GM20000 (cell line): ENCODE data around the gene DYNLT3.

Experiments
- DNase-seq: peaks from one replicate; pipeline ENCODE4 v3.0.0; 2012; ENCODE audit warnings: low spot score
- TF ChIP-seq, protein P1 (sequence below): IDR thresholded peaks from 2 replicates; pipeline ENCODE4 v1.5.1; 2012; ENCODE audit warnings: mild to moderate bottlenecking, control low read depth; ENCODE audit errors: extremely low read depth, missing control alignments

The DYNLT3 gene

DNA sequence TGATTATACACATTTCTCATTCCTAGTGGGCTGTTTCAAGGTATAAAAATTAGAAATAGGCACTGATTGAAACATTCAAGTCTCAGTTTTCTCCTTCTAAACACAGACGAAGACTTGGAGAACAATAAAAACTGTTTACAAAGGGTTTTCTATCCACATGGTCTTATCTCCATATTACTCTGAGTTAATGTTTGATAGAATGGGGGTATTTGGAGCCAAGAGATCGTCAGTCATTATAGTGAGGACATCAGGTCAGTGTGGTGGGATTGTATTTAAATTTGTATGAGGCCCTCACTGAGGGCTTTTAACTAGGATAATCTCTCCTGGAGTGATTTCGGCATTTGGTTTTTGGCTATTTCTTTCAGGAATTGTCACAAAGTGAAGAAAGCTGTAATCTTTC lies 16.4 kb upstream of the DYNLT3 start:
- DNase-seq, result no peak
- TF ChIP-seq, protein P1, sequence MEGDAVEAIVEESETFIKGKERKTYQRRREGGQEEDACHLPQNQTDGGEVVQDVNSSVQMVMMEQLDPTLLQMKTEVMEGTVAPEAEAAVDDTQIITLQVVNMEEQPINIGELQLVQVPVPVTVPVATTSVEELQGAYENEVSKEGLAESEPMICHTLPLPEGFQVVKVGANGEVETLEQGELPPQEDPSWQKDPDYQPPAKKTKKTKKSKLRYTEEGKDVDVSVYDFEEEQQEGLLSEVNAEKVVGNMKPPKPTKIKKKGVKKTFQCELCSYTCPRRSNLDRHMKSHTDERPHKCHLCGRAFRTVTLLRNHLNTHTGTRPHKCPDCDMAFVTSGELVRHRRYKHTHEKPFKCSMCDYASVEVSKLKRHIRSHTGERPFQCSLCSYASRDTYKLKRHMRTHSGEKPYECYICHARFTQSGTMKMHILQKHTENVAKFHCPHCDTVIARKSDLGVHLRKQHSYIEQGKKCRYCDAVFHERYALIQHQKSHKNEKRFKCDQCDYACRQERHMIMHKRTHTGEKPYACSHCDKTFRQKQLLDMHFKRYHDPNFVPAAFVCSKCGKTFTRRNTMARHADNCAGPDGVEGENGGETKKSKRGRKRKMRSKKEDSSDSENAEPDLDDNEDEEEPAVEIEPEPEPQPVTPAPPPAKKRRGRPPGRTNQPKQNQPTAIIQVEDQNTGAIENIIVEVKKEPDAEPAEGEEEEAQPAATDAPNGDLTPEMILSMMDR, result no peak

DNA sequence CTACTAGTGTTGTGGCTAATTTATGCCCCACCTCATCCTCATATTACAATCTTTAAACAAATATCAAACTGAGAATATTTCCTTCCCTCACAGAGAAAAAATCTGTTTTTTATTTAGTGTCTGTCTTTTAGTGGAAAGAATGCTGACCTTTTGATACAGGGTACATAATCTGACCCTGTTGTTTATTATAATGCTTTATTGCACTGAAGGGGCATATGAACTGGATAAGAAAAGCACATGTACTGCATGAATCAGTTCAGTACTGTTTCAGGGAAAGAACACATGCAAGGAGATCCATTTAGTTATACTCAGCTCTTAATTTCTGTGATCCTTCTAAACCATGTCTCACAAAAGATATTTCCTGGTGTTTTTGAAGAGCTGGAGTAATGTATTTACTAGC lies 15.5 kb upstream of the DYNLT3 start:
- no peak for DNase-seq
- TF ChIP-seq, protein P1, result no peak

DNA sequence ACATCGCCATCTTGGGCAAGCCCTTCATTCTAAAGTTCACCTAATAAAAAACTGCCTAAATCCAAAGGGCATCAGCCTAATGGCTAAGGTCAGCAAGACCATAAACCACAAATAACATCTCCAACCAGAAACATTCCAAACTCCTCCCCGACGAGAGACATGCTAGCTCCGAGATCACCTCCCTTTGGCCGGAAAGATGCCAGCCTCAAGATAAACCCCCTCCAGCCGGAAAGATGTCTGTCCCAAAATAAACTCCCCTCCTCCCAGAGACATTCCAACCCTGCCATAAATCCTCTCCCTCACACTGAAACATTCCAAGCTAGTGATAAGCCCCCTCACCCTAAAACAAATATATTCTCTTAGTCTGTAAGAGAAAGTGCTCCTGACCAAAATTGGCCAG lies 13.3 kb upstream of the DYNLT3 start:
- TF ChIP-seq, protein P1, result no peak
- DNase-seq, result no peak

DNA sequence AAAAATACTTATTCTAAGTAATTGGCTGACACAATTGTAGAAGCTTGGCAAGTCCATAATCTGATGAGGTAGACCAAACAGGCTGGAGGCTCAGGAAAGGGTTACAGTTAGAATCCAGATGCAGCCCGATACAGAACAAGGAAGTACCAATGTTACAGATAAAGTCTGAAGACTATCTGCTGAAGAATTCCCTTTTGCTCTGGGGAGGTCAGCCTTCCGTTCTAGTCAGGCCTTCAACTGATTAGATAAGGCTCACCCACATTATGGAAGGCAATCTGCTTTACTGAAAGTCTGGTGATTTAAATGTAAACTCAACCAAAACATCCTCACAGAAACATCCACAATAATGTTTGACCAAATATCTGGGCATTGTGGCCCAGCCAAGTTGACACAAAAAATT lies 7.4 kb upstream of the DYNLT3 start:
- no peak for DNase-seq
- TF ChIP-seq, protein P1, result no peak

DNA sequence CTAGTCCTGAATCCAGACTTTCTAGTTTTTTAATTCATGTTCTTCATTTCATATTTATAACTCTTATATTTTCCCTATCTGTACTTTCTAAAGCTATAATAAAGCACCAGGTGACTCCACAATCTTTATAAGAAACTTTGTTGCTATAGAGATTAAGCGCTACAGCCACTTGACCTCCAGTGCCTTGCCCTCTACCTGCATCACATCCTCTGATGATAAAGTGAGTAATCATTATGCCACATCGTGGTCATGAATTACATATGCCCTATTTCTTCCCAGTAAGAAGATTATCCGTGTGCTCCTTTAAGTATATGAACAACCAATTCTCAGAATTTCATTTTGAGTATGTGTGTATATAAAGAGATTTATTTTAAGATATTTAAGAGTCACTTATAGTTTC lies 6.8 kb upstream of the DYNLT3 start:
- TF ChIP-seq, protein P1, result no peak
- DNase-seq, result no peak

DNA sequence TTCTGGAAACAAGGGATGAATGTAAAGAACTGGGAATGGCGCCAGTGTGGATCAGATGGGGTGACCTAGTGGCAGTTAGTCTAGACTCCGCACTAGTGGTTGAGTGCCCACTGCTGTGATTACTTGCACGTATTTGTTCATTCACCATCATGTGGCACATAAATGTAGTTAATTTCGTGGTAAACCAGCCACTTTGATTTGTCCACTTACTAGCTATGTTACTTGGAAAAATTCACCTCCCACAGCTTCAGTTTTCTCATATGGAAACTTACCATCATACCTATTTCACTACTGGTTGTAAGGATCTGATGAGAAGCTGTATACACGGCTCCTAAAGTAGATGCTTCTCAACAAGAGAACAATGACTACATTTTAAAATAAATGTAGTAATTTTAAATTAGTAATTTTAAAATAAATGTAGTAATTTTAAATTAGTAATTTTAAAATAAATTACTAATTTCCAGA lies 394 bp upstream of the DYNLT3 start:
- TF ChIP-seq, protein P1, result no peak
- no peak for DNase-seq

DNA sequence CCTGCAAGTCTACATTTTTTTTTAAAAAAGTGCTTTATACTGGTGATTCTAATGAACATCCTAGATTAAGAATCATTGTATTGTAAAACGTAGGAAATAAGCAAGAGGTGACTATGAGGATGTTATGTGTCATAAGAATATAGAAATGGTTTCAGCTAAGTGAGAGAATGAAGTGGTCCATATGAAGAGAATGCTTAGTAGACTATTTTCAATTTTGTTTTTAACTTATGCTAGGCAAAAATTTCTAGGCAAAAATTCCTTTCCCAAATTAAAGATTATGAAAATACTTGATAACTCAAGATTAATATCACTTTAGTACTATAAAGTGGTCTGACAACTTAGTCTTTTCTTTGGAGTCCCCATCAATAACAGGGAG lies 825 bp downstream of the DYNLT3 start:
- TF ChIP-seq, protein P1, result no peak
- DNase-seq, result no peak
